ENCODE results near the gene PCDH19. TPM values are rescaled to one million over a fixed set of nuclear protein-coding genes. Genes with fewer than 3 reads are reported as not detected.
A peak's percentile ranks its signal among the peaks of the same experiment; 100 is the strongest.
"Not testable (repeated sequence)": the region's sequence is repeated elsewhere in the genome, so short reads cannot be mapped to it uniquely, and the experiment has no call there.

Gene PCDH19
- 2.9 TPM for polyA plus RNA-seq (2013, experiment 1 of 4)
- polyA plus RNA-seq (2013, experiment 2 of 4) = 2.8 TPM
- 2.7 TPM for polyA plus RNA-seq (2013, experiment 3 of 4)
- polyA plus RNA-seq (2013, experiment 4 of 4) = 4.5 TPM

- Histone ChIP-seq H3K4me1 (ENCODE audit: control insufficient read depth, insufficient read depth, low read length) (no peaks in the 10 kb centered on the region), H3K27ac (ENCODE audit: insufficient read depth, low read depth, low read length, poor library complexity, severe bottlenecking) (no peak within 1 kb of the TSS), H3K4me3 (ENCODE audit: insufficient read depth, low read depth, low read length) (peak within 1 kb of the TSS; percentile 32), H3K9me3 (ENCODE audit: control insufficient read depth, low read length) (no peaks in the 10 kb centered on the region), H3K36me3 (ENCODE audit: control insufficient read depth, insufficient read depth, low read length) (no peaks in the 10 kb centered on the region), H3K27me3 (ENCODE audit: control insufficient read depth, insufficient read depth, low read length, poor library complexity, severe bottlenecking) (peaks cover 81% of the 10 kb centered on the region)
- WGBS, 2 experiments = 1% methylated on average over 81 to 89 of the region's 91 CpGs
These were observed at the start of gene PCDH19 for GRCh38 chrX:100409610-100410590. TSS of gene PCDH19 (minus strand) at chrX:100410273. CDS start at chrX:100408597, 1,676 bp downstream.

GRCh38 chrX:100449696-100450608 lies 39.9 kb upstream of the PCDH19 start:
- no peaks in the 10 kb centered on the region for H3K4me1 ChIP-seq (ENCODE audit: control insufficient read depth, insufficient read depth, low read length)
- no peaks in the 10 kb centered on the region for H3K36me3 ChIP-seq (ENCODE audit: control insufficient read depth, insufficient read depth, low read length)
- H3K27me3 ChIP-seq (ENCODE audit: control insufficient read depth, insufficient read depth, low read length, poor library complexity, severe bottlenecking) = no peaks in the 10 kb centered on the region
- no peak overlapping the region for H3K27ac ChIP-seq (ENCODE audit: insufficient read depth, low read depth, low read length, poor library complexity, severe bottlenecking)
- H3K9me3 ChIP-seq (ENCODE audit: control insufficient read depth, low read length) = no peaks in the 10 kb centered on the region
- H3K4me3 ChIP-seq (ENCODE audit: insufficient read depth, low read depth, low read length) = no peak overlapping the region
- 92 to 95% methylated on average over 15 of the region's 15 CpGs for WGBS, 2 experiments

DNA sequence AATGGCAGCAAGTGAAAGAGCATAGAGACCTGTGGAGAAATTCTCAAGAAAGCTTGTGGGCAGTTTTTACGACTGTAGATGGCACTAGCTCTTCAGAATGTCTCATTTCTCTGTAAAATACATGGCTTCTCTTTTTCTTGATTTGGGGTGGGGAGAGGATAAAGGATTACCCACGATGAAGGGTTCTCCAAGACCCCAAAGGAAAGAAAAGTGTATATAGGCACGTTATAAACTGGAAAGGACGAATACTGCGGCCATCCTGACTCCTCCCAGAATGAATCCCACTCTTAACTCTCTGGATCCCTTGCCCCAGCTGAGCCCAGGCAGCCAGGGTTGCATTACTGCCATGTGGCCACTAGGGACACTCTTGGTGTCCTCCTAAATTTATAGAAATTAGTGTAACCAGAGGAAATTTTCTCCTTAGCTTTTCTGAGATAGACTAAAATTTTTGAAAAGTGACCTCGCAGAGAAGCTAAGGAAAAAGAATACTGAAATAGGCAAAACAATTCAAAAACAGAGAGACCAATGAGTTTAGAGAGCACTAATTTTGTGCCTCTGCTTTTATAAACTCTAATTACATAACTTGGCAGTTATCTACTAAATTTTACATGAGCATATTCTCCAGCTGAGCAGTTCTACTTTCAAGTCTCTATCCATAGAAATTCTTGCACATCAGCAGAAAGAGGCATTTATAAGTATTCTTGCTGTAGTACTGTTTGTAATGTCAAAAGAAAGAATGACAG lies 37.8 kb upstream of the PCDH19 start:
- no peaks in the 10 kb centered on the region for H3K36me3 ChIP-seq (ENCODE audit: control insufficient read depth, insufficient read depth, low read length)
- H3K9me3 ChIP-seq (ENCODE audit: control insufficient read depth, low read length) = no peaks in the 10 kb centered on the region
- WGBS, 2 experiments = 0 to 3% methylated on average over 5 of the region's 6 CpGs
- peak overlapping the region; percentile 26 for H3K4me3 ChIP-seq (ENCODE audit: insufficient read depth, low read depth, low read length)
- no peak overlapping the region for H3K27ac ChIP-seq (ENCODE audit: insufficient read depth, low read depth, low read length, poor library complexity, severe bottlenecking)
- H3K4me1 ChIP-seq (ENCODE audit: control insufficient read depth, insufficient read depth, low read length) = no peaks in the 10 kb centered on the region
- H3K27me3 ChIP-seq (ENCODE audit: control insufficient read depth, insufficient read depth, low read length, poor library complexity, severe bottlenecking) = no peaks in the 10 kb centered on the region

DNA sequence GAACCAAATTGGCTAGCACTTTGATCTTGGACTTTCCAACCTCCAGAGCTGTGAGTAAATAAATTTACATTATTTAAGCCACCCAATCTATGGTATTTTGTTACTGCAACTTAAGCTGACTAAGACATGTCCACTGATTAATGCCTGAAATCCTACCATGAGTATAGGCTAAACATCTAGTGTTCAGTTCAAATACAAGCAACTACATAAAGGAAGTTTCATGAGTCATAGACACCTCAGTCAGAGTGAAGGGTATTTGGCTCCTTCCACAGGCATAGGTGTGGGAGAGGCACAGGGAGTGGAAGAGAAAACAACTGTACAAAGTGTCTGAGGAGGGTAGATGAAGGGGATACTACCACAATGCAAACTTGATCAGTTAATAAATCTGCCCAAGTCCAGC lies 35.5 kb upstream of the PCDH19 start:
- Histone ChIP-seq H3K9me3 (ENCODE audit: control insufficient read depth, low read length) (no peaks in the 10 kb centered on the region), H3K27ac (ENCODE audit: insufficient read depth, low read depth, low read length, poor library complexity, severe bottlenecking) (no peak overlapping the region), H3K36me3 (ENCODE audit: control insufficient read depth, insufficient read depth, low read length) (no peaks in the 10 kb centered on the region), H3K4me3 (ENCODE audit: insufficient read depth, low read depth, low read length) (no peak overlapping the region), H3K27me3 (ENCODE audit: control insufficient read depth, insufficient read depth, low read length, poor library complexity, severe bottlenecking) (no peaks in the 10 kb centered on the region), H3K4me1 (ENCODE audit: control insufficient read depth, insufficient read depth, low read length) (no peaks in the 10 kb centered on the region)

DNA sequence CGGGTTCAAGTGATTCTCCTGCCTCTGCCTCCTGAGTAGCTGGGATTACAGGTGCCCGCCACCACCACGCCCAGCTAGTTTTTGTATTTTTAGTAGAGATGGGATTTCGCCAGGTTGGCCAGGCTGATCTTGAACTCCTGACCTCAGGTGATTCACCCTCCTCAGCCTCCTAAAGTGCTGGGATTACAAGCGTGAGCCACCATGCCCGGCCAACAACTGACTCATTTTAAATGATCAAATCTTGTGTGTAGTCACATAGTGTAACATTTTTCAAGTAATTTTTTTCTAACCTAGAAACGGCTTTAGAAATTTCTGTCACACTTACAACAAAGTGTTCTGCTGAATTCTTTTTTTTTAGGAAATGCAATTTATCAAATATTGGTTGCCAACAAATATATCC lies 31.2 kb upstream of the PCDH19 start:
- not testable (repeated sequence) for H3K36me3 ChIP-seq (ENCODE audit: control insufficient read depth, insufficient read depth, low read length); H3K4me3 ChIP-seq (ENCODE audit: insufficient read depth, low read depth, low read length); H3K27ac ChIP-seq (ENCODE audit: insufficient read depth, low read depth, low read length, poor library complexity, severe bottlenecking); H3K4me1 ChIP-seq (ENCODE audit: control insufficient read depth, insufficient read depth, low read length); H3K9me3 ChIP-seq (ENCODE audit: control insufficient read depth, low read length); H3K27me3 ChIP-seq (ENCODE audit: control insufficient read depth, insufficient read depth, low read length, poor library complexity, severe bottlenecking)
- 78 to 91% methylated on average over 6 to 7 of the region's 7 CpGs for WGBS, 2 experiments

GRCh38 chrX:100440006-100440405 lies 29.9 kb upstream of the PCDH19 start:
- H3K36me3 ChIP-seq (ENCODE audit: control insufficient read depth, insufficient read depth, low read length) = no peaks in the 10 kb centered on the region
- peaks cover 6% of the 10 kb centered on the region for H3K4me1 ChIP-seq (ENCODE audit: control insufficient read depth, insufficient read depth, low read length)
- WGBS, 2 experiments = 75% methylated on average over 2 of the region's 2 CpGs; no CpG with 5 or more reads in 1 of the 2 experiments
- no peaks in the 10 kb centered on the region for H3K9me3 ChIP-seq (ENCODE audit: control insufficient read depth, low read length)
- no peaks in the 10 kb centered on the region for H3K27me3 ChIP-seq (ENCODE audit: control insufficient read depth, insufficient read depth, low read length, poor library complexity, severe bottlenecking)
- H3K27ac ChIP-seq (ENCODE audit: insufficient read depth, low read depth, low read length, poor library complexity, severe bottlenecking) = no peak overlapping the region
- H3K4me3 ChIP-seq (ENCODE audit: insufficient read depth, low read depth, low read length) = no peak overlapping the region

DNA sequence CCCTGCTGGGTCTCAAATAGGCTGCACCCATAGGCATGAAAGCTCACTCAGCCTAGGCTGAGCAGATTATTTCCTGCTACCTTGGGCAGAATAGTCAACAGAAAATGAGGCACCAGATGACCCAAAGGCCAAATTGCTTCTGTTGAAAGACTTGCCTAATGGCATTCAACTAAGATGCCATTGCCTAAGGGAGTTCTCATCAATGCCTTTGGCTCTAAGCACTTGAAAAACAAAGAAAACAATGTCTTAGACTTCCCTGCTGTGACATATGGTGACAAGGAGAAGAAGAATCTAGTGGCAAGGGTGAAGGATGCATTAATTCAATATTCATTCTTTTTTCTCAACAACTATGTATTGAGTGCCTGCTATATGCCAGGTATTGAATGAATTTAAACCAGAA lies 25.7 kb upstream of the PCDH19 start:
- Histone ChIP-seq H3K27me3 (ENCODE audit: control insufficient read depth, insufficient read depth, low read length, poor library complexity, severe bottlenecking) (no peaks in the 10 kb centered on the region), H3K4me3 (ENCODE audit: insufficient read depth, low read depth, low read length) (no peak overlapping the region), H3K36me3 (ENCODE audit: control insufficient read depth, insufficient read depth, low read length) (no peaks in the 10 kb centered on the region), H3K27ac (ENCODE audit: insufficient read depth, low read depth, low read length, poor library complexity, severe bottlenecking) (no peak overlapping the region), H3K9me3 (ENCODE audit: control insufficient read depth, low read length) (no peaks in the 10 kb centered on the region), H3K4me1 (ENCODE audit: control insufficient read depth, insufficient read depth, low read length) (peaks cover 18% of the 10 kb centered on the region)

DNA sequence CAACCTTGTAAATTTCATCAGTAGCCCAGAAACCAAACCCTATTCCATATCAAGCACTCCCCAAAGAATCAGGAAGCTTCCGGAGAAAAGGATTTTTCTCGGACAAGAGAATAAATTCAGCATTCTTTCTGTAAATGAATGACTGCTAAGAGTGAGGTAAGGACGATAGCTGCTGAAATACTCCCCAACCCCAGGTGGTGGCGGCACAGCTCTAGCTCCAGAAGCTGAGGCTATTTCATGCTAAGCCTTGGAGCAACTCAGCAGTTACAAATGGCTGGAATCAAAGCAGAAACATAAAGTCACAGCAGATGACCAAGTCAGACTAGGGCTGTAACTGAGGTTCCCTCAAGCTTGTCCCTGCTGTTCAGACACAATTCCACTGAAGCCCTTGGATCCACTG lies 13.9 kb upstream of the PCDH19 start:
- Histone ChIP-seq H3K4me1 (ENCODE audit: control insufficient read depth, insufficient read depth, low read length) (no peaks in the 10 kb centered on the region), H3K9me3 (ENCODE audit: control insufficient read depth, low read length) (no peaks in the 10 kb centered on the region), H3K27me3 (ENCODE audit: control insufficient read depth, insufficient read depth, low read length, poor library complexity, severe bottlenecking) (no peaks in the 10 kb centered on the region), H3K36me3 (ENCODE audit: control insufficient read depth, insufficient read depth, low read length) (no peaks in the 10 kb centered on the region), H3K4me3 (ENCODE audit: insufficient read depth, low read depth, low read length) (no peak overlapping the region), H3K27ac (ENCODE audit: insufficient read depth, low read depth, low read length, poor library complexity, severe bottlenecking) (no peak overlapping the region)
- 44 to 49% methylated on average over 3 to 4 of the region's 4 CpGs for WGBS, 2 experiments

GRCh38 chrX:100418556-100418955 lies 8.5 kb upstream of the PCDH19 start:
- Histone ChIP-seq H3K27ac (ENCODE audit: insufficient read depth, low read depth, low read length, poor library complexity, severe bottlenecking) (no peak overlapping the region), H3K36me3 (ENCODE audit: control insufficient read depth, insufficient read depth, low read length) (no peaks in the 10 kb centered on the region), H3K4me3 (ENCODE audit: insufficient read depth, low read depth, low read length) (no peak overlapping the region), H3K9me3 (ENCODE audit: control insufficient read depth, low read length) (no peaks in the 10 kb centered on the region), H3K27me3 (ENCODE audit: control insufficient read depth, insufficient read depth, low read length, poor library complexity, severe bottlenecking) (no peaks in the 10 kb centered on the region), H3K4me1 (ENCODE audit: control insufficient read depth, insufficient read depth, low read length) (peaks cover 6% of the 10 kb centered on the region)
- WGBS, 2 experiments = 23 to 40% methylated on average over 1 of the region's 2 CpGs
